Stimulated activated CD4-positive, alpha-beta T cell treated with anti-CD3 and anti-CD28 coated beads, Interleukin-4, amount 100 ng/mL, for 48 hours (primary cell): ENCODE results near the gene PHYHIPL.

Experiments used
- DNase-seq, 2 donors: peaks; one replicate each; pipeline ENCODE4 v3.0.0-alpha.2; 2020; ENCODE audit warnings: low read depth in 2 of 2

PHYHIPL gene

GRCh38 chr10:59255463-59255862, 79.0 kb downstream of the PHYHIPL start:
- no peak for DNase-seq

- DNase-seq = no peak
These were observed 80.8 kb downstream of the PHYHIPL start for GRCh38 chr10:59257224-59257623.

- DNase-seq = no peak
These were observed 82.4 kb downstream of the PHYHIPL start for GRCh38 chr10:59258890-59259289.

GRCh38 chr10:59265141-59265540, 88.7 kb downstream of the PHYHIPL start:
- DNase-seq = no peak

GRCh38 chr10:59266321-59266720, 89.9 kb downstream of the PHYHIPL start:
- no peak for DNase-seq

GRCh38 chr10:59268460-59268859, 92.0 kb downstream of the PHYHIPL start:
- DNase-seq = no peak

- DNase-seq = no peak
These were observed 93.2 kb downstream of the PHYHIPL start for GRCh38 chr10:59269651-59270050.

- no peak for DNase-seq
These were observed 94.0 kb downstream of the PHYHIPL start for GRCh38 chr10:59270492-59270891.

- DNase-seq = no peak
These were observed 94.7 kb downstream of the PHYHIPL start for GRCh38 chr10:59271160-59271559.

- no peak for DNase-seq
These were observed 95.6 kb downstream of the PHYHIPL start for GRCh38 chr10:59272061-59272460.

GRCh38 chr10:59273445-59273844, 97.0 kb downstream of the PHYHIPL start:
- DNase-seq = no peak

- DNase-seq = no peak
These were observed 99.7 kb downstream of the PHYHIPL start for GRCh38 chr10:59276133-59276532.

GRCh38 chr10:59276919-59277318, 100.5 kb downstream of the PHYHIPL start:
- no peak for DNase-seq

GRCh38 chr10:59279476-59279875, 103.0 kb downstream of the PHYHIPL start:
- no peak for DNase-seq

GRCh38 chr10:59279991-59280505, 103.6 kb downstream of the PHYHIPL start:
- DNase-seq = no peak

- no peak for DNase-seq
These were observed 105.4 kb downstream of the PHYHIPL start for GRCh38 chr10:59281861-59282260.

GRCh38 chr10:59283456-59284091, 107.1 kb downstream of the PHYHIPL start:
- DNase-seq = no peak

- no peak for DNase-seq
These were observed 107.9 kb downstream of the PHYHIPL start for GRCh38 chr10:59284118-59284975.

GRCh38 chr10:59285073-59285472, 108.6 kb downstream of the PHYHIPL start:
- DNase-seq = no peak

- DNase-seq = no peak
These were observed 109.4 kb downstream of the PHYHIPL start for GRCh38 chr10:59285848-59286247.

- no peak for DNase-seq
These were observed 111.3 kb downstream of the PHYHIPL start for GRCh38 chr10:59287587-59288255.

- DNase-seq = no peak
These were observed 113.4 kb downstream of the PHYHIPL start for GRCh38 chr10:59289853-59290252.
